MV-4-11 (cell line): ENCODE data around the gene TMEM121B.

Source experiments
- DNase-seq: peaks from one replicate; lab custom pipeline; 2025; lab: John Stamatoyannopoulos, UW

TMEM121B gene

GRCh38 chr22:17110791-17111550 is 10.2 kb downstream of the TMEM121B start:
- no peak for DNase-seq

GRCh38 chr22:17109976-17110375 is 11.2 kb downstream of the TMEM121B start:
- DNase-seq, result no peak

GRCh38 chr22:17109113-17109865 is 11.9 kb downstream of the TMEM121B start:
- no peak for DNase-seq

- no peak for DNase-seq
Measured at GRCh38 chr22:17108256-17109112, 12.7 kb downstream of the TMEM121B start.

- DNase-seq, result no peak
Measured at GRCh38 chr22:17107547-17107810, 13.7 kb downstream of the TMEM121B start.

- peak; percentile 100 for DNase-seq
Measured at GRCh38 chr22:17106785-17107546, 14.2 kb downstream of the TMEM121B start.

GRCh38 chr22:17106161-17106784 is 14.9 kb downstream of the TMEM121B start:
- no peak for DNase-seq

GRCh38 chr22:17105143-17106129 is 15.7 kb downstream of the TMEM121B start:
- DNase-seq, result no peak

- DNase-seq, result no peak
Measured at GRCh38 chr22:17104336-17104935, 16.7 kb downstream of the TMEM121B start.

- DNase-seq, result no peak
Measured at GRCh38 chr22:17103351-17103750, 17.8 kb downstream of the TMEM121B start.

- DNase-seq, result peak; percentile 86
Measured at GRCh38 chr22:17102297-17102667, 18.9 kb downstream of the TMEM121B start.

- DNase-seq, result no peak
Measured at GRCh38 chr22:17101475-17102296, 19.5 kb downstream of the TMEM121B start.

- peak; percentile 42 for DNase-seq
Measured at GRCh38 chr22:17100621-17101020, 20.5 kb downstream of the TMEM121B start.

- DNase-seq, result peak; percentile 100
Measured at GRCh38 chr22:17098379-17098819, 22.8 kb downstream of the TMEM121B start.

- DNase-seq, result no peak
Measured at GRCh38 chr22:17097701-17098100, 23.5 kb downstream of the TMEM121B start.

GRCh38 chr22:17097062-17097461 is 24.1 kb downstream of the TMEM121B start:
- peak; percentile 33 for DNase-seq

- no peak for DNase-seq
Measured at GRCh38 chr22:17096071-17096470, 25.1 kb downstream of the TMEM121B start.

- DNase-seq, result no peak
Measured at GRCh38 chr22:17095538-17095937, 25.6 kb downstream of the TMEM121B start.

- no peak for DNase-seq
Measured at GRCh38 chr22:17093081-17093480, 28.1 kb downstream of the TMEM121B start.
